ENCODE results near the gene EIF6. TPM values are rescaled to one million over a fixed set of nuclear protein-coding genes. Genes with fewer than 3 reads are reported as not detected.

The EIF6 gene
- total and polyA plus RNA-seq, 2 donors (not counting 1 experiment from before 2014, with no cell fraction given), result 117 to 156 TPM

- DNase-seq (ENCODE audit: low read depth in 2 of 2), result no peak
- TF ChIP-seq CTCF (conservative IDR thresholded peaks at IDR 0.05 in 1 of 2, IDR thresholded peaks at IDR 0.05 in 1 of 2; ENCODE audit: low read depth in 1 of 2, low read length in 2 of 2), result no peak
- no peak for TF ChIP-seq EZH2 (IDR thresholded peaks at IDR 0.05; ENCODE audit: low read length, missing control alignments)
These were observed 3.9 kb upstream of the EIF6 start for GRCh38 chr20:35288325-35289060.

GRCh38 chr20:35287509-35288324 is 3.1 kb upstream of the EIF6 start:
- Histone ChIP-seq H3K9me3 (ENCODE audit: control insufficient read depth, insufficient read depth, low read depth, low read length) (no peaks in the 10 kb centered on the region), H3K79me2 (ENCODE audit: control insufficient read depth, insufficient read depth, low read length) (peaks cover 17% of the 10 kb centered on the region), H3K9ac (ENCODE audit: insufficient read depth, low read length) (no peak overlapping the region), H3K4me2 (ENCODE audit: extremely low read depth, insufficient read depth, low read length) (no peak overlapping the region), H2AFZ (ENCODE audit: low read length) (no peak overlapping the region), H4K20me1 (ENCODE audit: control insufficient read depth, extremely low read depth, insufficient read depth, low read length) (no peaks in the 10 kb centered on the region), H3K4me3 (replicated peaks in 1 of 4; ENCODE audit: control extremely low read depth in 1 of 4, insufficient read depth in 1 of 4, low read depth in 3 of 4, low read length in 4 of 4) (no peak overlapping the region), H3K4me1 (ENCODE audit: control insufficient read depth, extremely low read depth, insufficient read depth, low read length) (peaks cover 7% of the 10 kb centered on the region), H3K27ac (ENCODE audit: insufficient read depth, low read length) (no peak overlapping the region), H3K36me3 (ENCODE audit: control insufficient read depth, insufficient read depth, low read length) (peaks cover 2% of the 10 kb centered on the region), H3K27me3 (ENCODE audit: control insufficient read depth, insufficient read depth, low read length) (no peaks in the 10 kb centered on the region)
- DNase-seq (ENCODE audit: low read depth in 2 of 2), result no peak
- no peak for TF ChIP-seq EZH2 (IDR thresholded peaks at IDR 0.05; ENCODE audit: low read length, missing control alignments)
- TF ChIP-seq CTCF (conservative IDR thresholded peaks at IDR 0.05 in 1 of 2, IDR thresholded peaks at IDR 0.05 in 1 of 2; ENCODE audit: low read depth in 1 of 2, low read length in 2 of 2), result no peak

More at GRCh38 chr20:35288325-35289060, 3.9 kb upstream of the EIF6 start:
- Histone ChIP-seq H3K4me1 (ENCODE audit: control insufficient read depth, extremely low read depth, insufficient read depth, low read length) (peaks cover 3% of the 10 kb centered on the region), H3K4me3 (replicated peaks in 1 of 4; ENCODE audit: control extremely low read depth in 1 of 4, insufficient read depth in 1 of 4, low read depth in 3 of 4, low read length in 4 of 4) (no peak overlapping the region), H3K27ac (ENCODE audit: insufficient read depth, low read length) (no peak overlapping the region), H3K36me3 (ENCODE audit: control insufficient read depth, insufficient read depth, low read length) (no peaks in the 10 kb centered on the region), H3K9ac (ENCODE audit: insufficient read depth, low read length) (no peak overlapping the region), H3K79me2 (ENCODE audit: control insufficient read depth, insufficient read depth, low read length) (peaks cover 10% of the 10 kb centered on the region), H3K4me2 (ENCODE audit: extremely low read depth, insufficient read depth, low read length) (no peak overlapping the region), H2AFZ (ENCODE audit: low read length) (no peak overlapping the region), H4K20me1 (ENCODE audit: control insufficient read depth, extremely low read depth, insufficient read depth, low read length) (no peaks in the 10 kb centered on the region), H3K27me3 (ENCODE audit: control insufficient read depth, insufficient read depth, low read length) (no peaks in the 10 kb centered on the region), H3K9me3 (ENCODE audit: control insufficient read depth, insufficient read depth, low read depth, low read length) (no peaks in the 10 kb centered on the region)

- no peak for DNase-seq (ENCODE audit: low read depth in 2 of 2)
- TF ChIP-seq EZH2 (IDR thresholded peaks at IDR 0.05; ENCODE audit: low read length, missing control alignments), result no peak
- TF ChIP-seq CTCF (conservative IDR thresholded peaks at IDR 0.05 in 1 of 2, IDR thresholded peaks at IDR 0.05 in 1 of 2; ENCODE audit: low read depth in 1 of 2, low read length in 2 of 2), result no peak
- no peak overlapping the region for H2AFZ ChIP-seq (ENCODE audit: low read length)
- no peak overlapping the region for H3K4me3 ChIP-seq (replicated peaks in 1 of 4; ENCODE audit: control extremely low read depth in 1 of 4, insufficient read depth in 1 of 4, low read depth in 3 of 4, low read length in 4 of 4)
- H3K9ac ChIP-seq (ENCODE audit: insufficient read depth, low read length), result no peak overlapping the region
- no peaks in the 10 kb centered on the region for H3K27me3 ChIP-seq (ENCODE audit: control insufficient read depth, insufficient read depth, low read length)
- H3K79me2 ChIP-seq (ENCODE audit: control insufficient read depth, insufficient read depth, low read length), result peaks cover 24% of the 10 kb centered on the region
- H3K36me3 ChIP-seq (ENCODE audit: control insufficient read depth, insufficient read depth, low read length), result peaks cover 2% of the 10 kb centered on the region
- H3K4me1 ChIP-seq (ENCODE audit: control insufficient read depth, extremely low read depth, insufficient read depth, low read length), result peaks cover 7% of the 10 kb centered on the region
- no peak overlapping the region for H3K27ac ChIP-seq (ENCODE audit: insufficient read depth, low read length)
- H3K9me3 ChIP-seq (ENCODE audit: control insufficient read depth, insufficient read depth, low read depth, low read length), result no peaks in the 10 kb centered on the region
- no peak overlapping the region for H3K4me2 ChIP-seq (ENCODE audit: extremely low read depth, insufficient read depth, low read length)
- no peaks in the 10 kb centered on the region for H4K20me1 ChIP-seq (ENCODE audit: control insufficient read depth, extremely low read depth, insufficient read depth, low read length)
These were observed 2.4 kb upstream of the EIF6 start for GRCh38 chr20:35286899-35287508.
